CD4-positive, alpha-beta T cell treated with Interferon alpha-2 for 1 hour (primary cell): Measurements from ENCODE around the gene NALCN.

Source experiments
- DNase-seq, 2 donors: peaks; one replicate each; pipeline ENCODE4 v3.0.0-alpha.2; 2020 to 2022

Gene NALCN

GRCh38 chr13:101190337-101190736 lies 226.0 kb downstream of the NALCN start:
- DNase-seq = no peak

DNA sequence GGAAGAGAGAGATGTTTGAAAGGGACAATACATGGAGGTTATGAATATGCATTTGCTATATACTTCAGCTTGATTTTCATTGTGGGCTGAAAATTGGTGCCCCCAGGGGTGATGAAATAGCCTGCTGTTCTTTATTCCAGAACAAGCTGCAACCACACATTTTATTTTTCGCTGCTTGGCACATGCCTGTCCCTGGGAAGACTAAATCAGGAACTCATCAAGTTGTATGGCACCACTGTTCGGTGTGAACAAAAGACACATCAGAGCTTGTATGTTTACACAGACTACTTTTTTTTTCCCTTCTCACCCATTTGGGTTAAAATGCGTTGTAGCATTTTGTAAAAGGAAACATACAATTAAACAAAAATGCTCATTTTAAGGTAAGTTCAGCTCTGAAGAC lies 230.7 kb downstream of the NALCN start:
- no peak for DNase-seq

GRCh38 chr13:101181076-101181685 lies 235.1 kb downstream of the NALCN start:
- no peak for DNase-seq

- DNase-seq = no peak
Observed at GRCh38 chr13:101179021-101179420, 237.3 kb downstream of the NALCN start.

- DNase-seq = no peak
Observed at GRCh38 chr13:101178406-101178805, 237.9 kb downstream of the NALCN start.

- no peak for DNase-seq
Observed at GRCh38 chr13:101170306-101170705, 246.0 kb downstream of the NALCN start.

DNA sequence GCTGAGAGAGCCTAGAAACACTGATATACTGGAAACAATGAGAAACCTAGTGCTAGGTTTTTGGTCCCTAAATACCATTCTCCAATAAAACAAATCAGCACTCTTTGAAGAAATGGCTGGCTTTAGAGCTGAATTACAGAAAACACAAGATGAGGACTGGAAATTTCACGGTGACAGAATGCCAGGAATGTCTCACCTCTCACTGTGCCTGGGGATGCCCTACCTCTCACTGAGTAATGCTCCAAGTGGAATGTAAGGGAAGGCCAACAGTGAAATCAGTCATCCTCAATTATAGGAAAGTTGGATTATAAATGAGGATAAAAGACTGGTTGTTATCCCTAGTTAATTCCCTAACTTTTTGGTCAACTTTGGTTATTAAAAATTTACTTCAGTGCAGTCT lies 259.0 kb downstream of the NALCN start:
- no peak for DNase-seq

DNA sequence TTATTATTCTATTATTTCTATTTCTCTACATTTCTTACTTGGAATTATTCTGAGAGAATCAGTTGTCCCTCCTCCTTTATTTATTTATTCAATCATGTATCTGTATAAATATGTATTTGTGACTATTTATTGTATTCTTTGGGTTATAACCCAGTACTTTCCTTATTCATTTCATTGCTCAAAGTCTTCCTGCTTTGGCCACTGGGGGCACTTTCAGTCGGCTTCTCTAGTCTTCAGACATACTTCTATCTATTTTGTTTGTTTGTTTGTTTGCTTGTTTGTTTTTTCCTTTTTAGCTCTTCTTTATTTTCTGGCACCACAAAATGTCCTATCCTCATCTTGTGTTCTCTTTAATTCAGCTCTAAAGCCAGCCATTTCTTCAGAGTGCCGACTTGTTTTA lies 260.4 kb downstream of the NALCN start:
- DNase-seq = no peak

DNA sequence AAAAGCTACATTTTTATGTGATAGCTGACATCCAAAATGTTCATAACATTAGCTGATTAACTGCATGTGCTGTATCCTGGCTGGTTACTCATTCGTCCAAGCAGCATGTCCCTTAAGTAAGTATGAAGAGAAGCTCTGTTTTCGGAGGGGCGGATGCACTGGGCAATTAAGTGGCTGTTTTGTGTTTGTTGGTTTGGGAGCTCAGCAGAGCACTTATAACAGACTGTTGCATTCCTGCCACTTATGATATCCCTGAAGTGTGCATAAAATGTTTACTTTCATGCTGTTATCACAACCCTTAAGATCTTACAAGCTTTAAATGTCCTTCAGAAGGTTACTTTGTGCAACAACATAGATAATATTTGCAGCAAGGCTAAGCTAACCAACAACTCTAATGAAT lies 264.1 kb downstream of the NALCN start:
- DNase-seq = no peak

DNA sequence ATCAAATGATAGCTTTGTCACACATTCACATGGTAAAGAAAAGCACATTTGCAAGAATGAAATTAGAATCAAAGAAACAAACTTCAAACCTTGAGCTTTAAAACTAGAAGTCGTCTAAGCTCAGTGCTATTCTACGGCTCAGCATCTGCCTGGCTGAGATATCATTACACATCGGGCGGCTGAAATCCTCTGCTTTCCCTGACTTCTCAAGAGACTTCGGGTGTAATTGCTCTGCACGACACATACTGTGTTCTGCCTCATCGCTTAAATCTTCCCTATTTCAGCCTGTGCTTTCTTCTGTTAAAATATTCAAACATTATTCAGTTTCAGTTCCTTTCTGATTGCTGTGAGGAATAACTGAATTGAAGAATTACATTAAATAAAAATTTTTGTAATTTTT lies 265.3 kb downstream of the NALCN start:
- DNase-seq = no peak

GRCh38 chr13:101149735-101150384 lies 266.4 kb downstream of the NALCN start:
- DNase-seq = no peak

DNA sequence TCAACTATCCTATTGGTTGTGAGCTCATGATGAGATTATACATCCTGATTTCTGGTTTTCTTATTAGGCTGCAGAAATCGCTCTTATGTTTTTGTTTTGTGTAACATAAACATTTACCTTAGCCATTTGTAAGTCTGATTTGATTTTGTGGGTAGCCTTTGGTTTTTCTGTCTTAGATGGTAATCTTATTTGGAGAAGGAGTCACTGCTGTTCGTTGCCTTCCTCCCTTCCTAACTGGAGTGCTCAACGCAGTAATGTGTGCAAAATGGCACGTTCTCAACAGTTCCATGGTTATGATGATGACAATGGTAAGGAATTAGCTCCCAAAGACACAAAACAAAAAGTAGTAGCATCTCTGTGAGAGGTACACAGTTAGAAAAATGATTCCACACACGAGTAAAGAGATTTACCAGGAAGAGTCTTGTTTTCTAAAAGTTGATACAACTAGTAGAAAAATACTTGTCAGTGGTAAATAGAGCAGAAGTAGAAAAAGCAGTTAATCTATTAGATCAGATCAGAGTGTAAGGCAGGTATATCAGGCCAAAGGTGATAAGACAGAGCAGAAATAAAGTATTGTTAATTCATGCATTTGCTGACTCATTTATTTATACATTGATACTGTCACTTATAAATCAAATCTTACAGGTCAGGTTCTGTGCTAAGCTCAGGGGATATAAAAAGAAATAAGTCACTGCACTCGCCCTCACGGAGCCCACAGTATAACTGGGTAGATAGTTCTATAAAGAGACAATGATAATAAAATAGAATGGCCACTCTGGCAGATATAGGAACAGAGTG lies 270.0 kb downstream of the NALCN start:
- DNase-seq = no peak

- DNase-seq = peak in 1 of 2 donors; percentile 54
Observed at GRCh38 chr13:101144808-101145419, 271.4 kb downstream of the NALCN start.

- no peak for DNase-seq
Observed at GRCh38 chr13:101140936-101141335, 275.4 kb downstream of the NALCN start.

DNA sequence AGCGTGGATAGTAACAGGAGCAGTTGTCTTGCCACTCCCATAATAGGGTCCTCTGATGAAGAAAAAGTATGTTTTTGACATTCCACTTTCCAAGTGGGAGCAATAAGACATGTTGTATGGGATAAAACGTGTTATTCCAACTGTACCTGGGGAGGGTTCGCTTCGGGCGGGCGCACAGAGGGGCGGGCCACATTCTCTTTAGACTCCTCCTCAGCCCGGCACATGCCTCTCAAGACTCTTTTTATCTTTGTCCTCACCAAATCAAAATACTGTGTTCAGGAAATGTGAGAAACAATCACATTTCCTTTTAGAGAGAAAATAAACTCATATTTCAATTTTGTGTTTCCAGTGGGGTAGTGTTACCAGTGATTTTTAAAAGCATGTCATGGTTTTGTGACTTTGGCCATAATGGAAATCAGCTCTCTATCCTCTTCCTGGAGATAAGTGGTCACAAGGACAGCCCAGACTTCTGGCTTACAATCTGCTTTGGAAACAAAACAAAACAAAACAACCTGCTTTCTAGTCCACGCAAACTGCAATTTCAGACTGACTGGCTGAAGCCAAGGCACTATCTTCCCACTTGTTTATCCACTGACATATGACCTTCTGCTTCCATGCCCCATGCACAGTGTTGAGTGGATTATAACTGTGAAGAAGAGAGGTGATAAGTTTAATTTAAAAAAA lies 276.1 kb downstream of the NALCN start:
- no peak for DNase-seq

DNA sequence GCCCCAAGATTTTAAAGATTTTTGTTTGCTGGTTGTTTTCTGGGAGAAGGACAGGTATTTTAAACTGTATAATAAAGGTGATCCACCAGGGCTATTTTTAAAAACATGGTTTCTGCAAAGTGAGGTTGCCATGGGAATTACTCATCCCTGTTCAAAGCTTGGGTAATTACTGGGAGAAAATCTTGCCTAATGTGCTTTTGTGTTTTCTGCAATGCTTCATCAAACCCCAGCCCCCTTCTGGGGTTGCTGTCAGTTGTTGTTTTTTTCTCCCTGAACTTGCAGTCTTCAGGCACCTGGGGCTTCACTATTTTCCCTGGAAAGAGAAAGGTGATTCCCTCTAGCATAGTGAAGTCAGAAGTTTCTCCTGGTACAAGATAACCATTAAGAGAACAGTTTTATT lies 277.2 kb downstream of the NALCN start:
- DNase-seq = no peak

DNA sequence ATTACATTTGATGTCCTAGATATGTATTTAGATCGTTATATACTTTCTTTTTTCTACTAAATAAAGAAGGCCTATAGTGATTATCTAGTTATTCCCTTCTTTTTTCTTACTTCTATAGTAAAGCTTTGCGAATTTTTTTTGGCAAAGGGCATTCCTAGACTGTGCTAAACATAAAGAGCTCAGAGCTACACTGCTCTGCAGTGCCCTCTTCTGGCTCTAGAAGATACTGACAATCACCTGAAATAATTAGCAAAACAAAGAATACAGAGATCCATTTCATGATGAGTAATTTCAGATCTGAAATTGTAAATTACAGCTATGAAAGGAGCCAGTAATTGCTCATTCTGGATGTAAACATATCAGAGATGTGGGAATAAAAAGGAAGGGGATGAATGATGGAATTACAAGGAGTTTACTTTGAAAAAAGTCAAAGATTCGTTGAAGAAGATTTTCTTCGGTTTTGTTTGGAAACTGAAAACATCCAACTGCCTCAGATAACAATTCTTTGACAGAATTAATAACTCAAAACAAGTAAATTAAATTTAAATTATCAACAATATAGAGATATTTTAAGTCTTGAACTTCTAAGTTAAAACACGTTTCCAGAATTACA lies 288.5 kb downstream of the NALCN start:
- peak in 1 of 2 donors; percentile 37 for DNase-seq

DNA sequence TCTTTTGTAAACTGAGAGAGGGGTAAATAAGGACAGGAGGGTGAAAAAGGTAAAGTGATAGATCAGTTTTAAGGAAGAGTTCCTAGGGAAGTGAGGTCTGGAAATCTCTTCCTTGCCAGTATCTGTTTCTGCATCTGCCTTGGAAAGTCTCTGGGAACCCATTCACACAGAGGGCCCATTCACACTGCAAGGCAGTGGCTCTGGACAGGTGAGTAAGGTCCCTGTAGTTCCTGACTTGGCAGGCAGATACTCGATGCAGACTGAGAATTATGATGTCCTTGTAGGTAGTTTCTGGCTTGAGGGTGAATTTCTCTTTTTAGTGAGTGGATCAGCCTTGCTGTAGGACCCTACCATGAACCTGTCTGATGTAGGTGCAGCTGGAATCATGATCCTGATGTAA lies 293.3 kb downstream of the NALCN start:
- no peak for DNase-seq

DNA sequence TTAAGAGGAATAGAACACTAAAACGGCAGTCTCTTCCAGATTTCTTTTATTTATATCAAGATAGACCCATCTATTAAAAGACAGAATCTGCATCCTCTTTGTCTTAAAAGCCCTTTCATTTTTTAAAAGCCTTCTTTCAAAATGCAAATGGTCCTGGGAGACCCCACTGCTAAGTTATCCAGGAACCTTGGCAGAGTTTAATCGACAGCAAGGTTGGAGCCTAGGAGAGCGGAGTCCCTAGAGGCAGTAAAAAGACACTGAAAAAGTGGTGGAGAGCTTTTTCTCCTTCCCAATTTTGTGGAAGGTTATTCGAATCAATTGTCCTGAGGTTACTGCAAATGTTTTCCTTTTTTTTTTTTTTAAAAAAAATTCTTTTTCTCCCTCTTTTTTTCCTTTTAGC lies 294.7 kb downstream of the NALCN start:
- no peak for DNase-seq

GRCh38 chr13:101120007-101120406 lies 296.3 kb downstream of the NALCN start:
- DNase-seq = no peak

DNA sequence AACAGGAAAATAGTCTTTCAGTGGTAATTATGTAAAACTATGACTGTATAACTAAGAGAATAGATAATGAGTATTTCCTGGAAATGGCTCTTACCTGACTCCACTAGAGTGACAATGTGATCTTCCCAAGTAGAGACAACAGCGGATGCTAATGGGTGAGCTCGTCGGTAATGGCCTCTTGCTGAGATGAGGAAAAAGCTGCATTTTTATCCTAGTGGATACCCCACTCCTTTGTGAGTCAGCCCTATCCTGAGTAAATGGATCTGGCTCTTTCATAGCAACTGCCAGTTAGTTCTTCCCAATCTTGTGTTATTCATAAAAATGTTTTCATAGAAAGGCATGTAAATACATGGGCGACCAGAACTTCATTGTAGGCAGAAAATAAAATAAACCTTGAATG lies 299.5 kb downstream of the NALCN start:
- no peak for DNase-seq

DNA sequence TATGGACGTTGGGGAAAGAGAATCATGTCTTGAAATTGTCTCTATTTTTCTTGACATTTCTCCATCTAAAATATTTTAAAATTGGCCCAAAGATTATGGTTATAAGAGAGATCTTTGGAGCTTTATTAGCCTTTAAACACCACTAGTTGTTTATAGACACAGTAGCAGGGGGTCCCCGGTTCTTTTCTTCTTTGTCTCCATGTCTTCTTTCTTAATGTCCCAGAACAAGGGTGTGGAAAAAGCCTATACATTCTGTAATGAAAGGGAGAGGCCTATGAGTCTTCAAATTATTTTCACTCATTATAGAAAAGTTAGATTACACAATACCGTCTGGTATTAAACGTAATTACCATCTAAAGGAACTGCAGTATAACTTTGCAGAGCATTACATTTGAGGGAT lies 300.0 kb downstream of the NALCN start:
- no peak for DNase-seq

- no peak for DNase-seq
Observed at GRCh38 chr13:101115762-101116171, 300.5 kb downstream of the NALCN start.
